ENCODE measurements around the gene CD163L1. TPM values are rescaled to one million over a fixed set of nuclear protein-coding genes. Genes with fewer than 3 reads are reported as not detected.

Gene CD163L1
- not detected for total RNA-seq

DNA sequence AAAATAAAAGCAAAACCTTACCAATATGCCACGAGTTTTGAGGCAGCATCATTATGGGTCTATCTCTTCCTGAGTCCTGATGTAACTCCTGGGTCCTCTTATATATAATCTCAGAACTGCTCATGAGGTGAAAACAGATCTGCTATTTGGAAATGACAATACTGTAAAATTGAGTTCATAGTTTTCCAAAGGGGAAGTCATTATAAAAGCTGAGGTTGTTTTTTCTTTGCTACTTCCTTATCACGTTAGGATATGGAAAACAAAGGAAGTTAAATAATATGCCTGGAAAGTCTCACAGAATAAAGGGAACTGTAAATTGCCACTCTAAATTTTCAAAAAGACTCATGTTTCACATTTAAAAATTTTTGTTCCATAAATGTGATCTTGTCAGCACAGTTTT is at the start of gene CD163L1:
TSS of gene CD163L1 (minus strand) at position 78 of the 400 bp plus-strand sequence. CDS start at position 52, 26 bp downstream.
- no peak within 1 kb of the TSS for H3K27ac Mint-ChIP-seq
- H3K36me3 Mint-ChIP-seq (ENCODE audit: low read depth): no peaks in the 10 kb centered on the region
- H3K4me1 Mint-ChIP-seq (ENCODE audit: low read depth): peaks cover 3% of the 10 kb centered on the region
- no peak within 1 kb of the TSS for H3K4me3 Mint-ChIP-seq
- CTCF ChIA-PET: no interaction called here
- no peaks in the 10 kb centered on the region for H3K9me3 Mint-ChIP-seq (ENCODE audit: insufficient read depth)
- POLR2A ChIA-PET: no interaction called here
- no peak for DNase-seq
- ATAC-seq: no peak
- peaks cover 36% of the 10 kb centered on the region for H3K27me3 Mint-ChIP-seq (ENCODE audit: low read depth)

DNA sequence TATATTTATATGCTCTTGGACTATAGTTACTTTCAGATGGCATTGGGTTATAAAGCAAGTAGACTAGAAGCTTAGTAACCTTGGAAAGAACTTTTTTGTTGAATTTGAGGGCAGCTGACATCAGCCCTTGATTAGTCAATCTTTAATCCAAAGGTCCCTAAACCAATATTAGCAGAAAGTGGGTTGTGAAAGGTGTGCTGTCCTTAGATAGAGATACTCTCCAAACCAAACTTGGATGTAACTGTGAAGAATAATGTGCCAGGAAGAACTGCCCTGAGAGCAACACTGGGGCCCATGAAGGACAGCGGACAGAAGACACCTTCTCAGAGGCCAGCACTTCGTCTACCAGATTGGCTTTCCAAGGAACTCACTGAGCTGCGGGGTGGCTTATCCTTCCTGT is 49.1 kb upstream of the CD163L1 start:
- DNase-seq (no peak), ATAC-seq (no peak)
- ChIA-PET POLR2A (no interaction called here), CTCF (no interaction called here)
- H3K4me1 Mint-ChIP-seq (ENCODE audit: low read depth): no peaks in the 10 kb centered on the region
- no peak overlapping the region for H3K27ac Mint-ChIP-seq
- peaks cover 22% of the 10 kb centered on the region for H3K27me3 Mint-ChIP-seq (ENCODE audit: low read depth)
- no peak overlapping the region for H3K4me3 Mint-ChIP-seq
- H3K9me3 Mint-ChIP-seq (ENCODE audit: insufficient read depth): no peaks in the 10 kb centered on the region
- no peaks in the 10 kb centered on the region for H3K36me3 Mint-ChIP-seq (ENCODE audit: low read depth)

DNA sequence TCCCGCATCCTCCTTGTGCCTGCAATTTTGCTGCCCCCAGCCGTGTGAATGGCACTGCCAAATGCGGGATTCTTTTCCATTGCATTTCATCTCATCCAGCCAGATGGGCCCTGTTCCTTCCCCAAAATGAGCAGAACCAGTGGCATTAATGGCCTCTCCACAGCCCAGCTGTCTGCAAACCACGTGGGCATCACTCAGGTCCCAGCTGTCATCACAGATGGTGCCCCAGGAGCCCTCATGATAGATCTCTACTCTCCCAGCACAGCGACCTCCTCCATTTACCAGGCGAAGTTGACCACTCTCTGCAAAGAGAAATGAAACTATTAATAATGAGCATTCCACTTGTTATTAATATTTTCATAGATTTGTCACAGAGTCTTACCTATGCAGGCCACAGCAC is 42.6 kb upstream of the CD163L1 start:
- H3K36me3 Mint-ChIP-seq (ENCODE audit: low read depth): no peaks in the 10 kb centered on the region
- H3K4me1 Mint-ChIP-seq (ENCODE audit: low read depth): no peaks in the 10 kb centered on the region
- no peaks in the 10 kb centered on the region for H3K9me3 Mint-ChIP-seq (ENCODE audit: insufficient read depth)
- ChIA-PET POLR2A (no interaction called here), CTCF (no interaction called here)
- H3K27ac Mint-ChIP-seq: no peak overlapping the region
- H3K4me3 Mint-ChIP-seq: no peak overlapping the region
- DNase-seq (no peak), ATAC-seq (no peak)
- H3K27me3 Mint-ChIP-seq (ENCODE audit: low read depth): peaks cover 6% of the 10 kb centered on the region

DNA sequence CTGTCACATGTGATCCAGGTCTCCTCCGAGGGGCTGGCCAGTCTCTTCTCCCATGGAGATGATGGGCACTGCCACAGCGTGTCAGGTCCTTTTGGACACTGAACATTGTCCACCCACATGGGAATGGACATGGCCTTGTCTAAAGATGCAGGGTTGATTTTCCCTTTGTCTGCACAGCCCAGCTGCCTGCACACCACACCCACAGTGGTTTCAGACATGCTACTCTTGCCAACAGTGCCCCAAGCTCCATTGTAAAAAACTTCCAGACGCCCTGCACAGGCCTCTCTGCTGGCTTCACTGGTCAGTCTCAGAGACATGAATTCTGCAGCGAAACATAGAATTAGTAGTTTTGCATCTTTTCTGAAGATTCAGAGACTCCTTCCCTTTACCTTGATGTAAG is 41.1 kb upstream of the CD163L1 start:
- DNase-seq: no peak
- peaks cover 3% of the 10 kb centered on the region for H3K27me3 Mint-ChIP-seq (ENCODE audit: low read depth)
- H3K36me3 Mint-ChIP-seq (ENCODE audit: low read depth): no peaks in the 10 kb centered on the region
- no peak overlapping the region for H3K27ac Mint-ChIP-seq
- H3K9me3 Mint-ChIP-seq (ENCODE audit: insufficient read depth): no peaks in the 10 kb centered on the region
- CTCF ChIA-PET: no interaction called here
- POLR2A ChIA-PET: no interaction called here
- no peak for ATAC-seq
- no peaks in the 10 kb centered on the region for H3K4me1 Mint-ChIP-seq (ENCODE audit: low read depth)
- no peak overlapping the region for H3K4me3 Mint-ChIP-seq

DNA sequence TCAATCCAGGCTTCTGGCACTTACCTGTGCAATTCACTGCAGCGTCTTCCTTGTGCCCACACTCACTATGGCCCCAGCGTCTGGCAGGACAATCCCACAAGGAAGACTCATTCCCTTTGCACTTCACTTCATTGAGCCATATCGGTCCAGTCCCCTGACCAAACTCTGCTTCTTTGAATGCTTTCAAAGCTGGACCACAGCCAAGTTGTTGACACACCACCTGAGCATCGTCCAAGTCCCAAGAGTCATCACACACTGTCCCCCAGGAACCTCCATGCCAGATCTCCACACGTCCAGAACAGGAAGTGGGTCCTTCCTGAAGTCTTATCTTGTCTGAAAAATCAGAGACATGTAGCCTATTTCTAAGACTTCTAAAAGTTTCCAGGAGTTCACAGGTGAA is 39.4 kb upstream of the CD163L1 start:
- no peaks in the 10 kb centered on the region for H3K36me3 Mint-ChIP-seq (ENCODE audit: low read depth)
- DNase-seq (no peak), ATAC-seq (no peak)
- H3K4me1 Mint-ChIP-seq (ENCODE audit: low read depth): no peaks in the 10 kb centered on the region
- H3K27ac Mint-ChIP-seq: no peak overlapping the region
- ChIA-PET CTCF (no interaction called here), POLR2A (no interaction called here)
- H3K27me3 Mint-ChIP-seq (ENCODE audit: low read depth): peaks cover 3% of the 10 kb centered on the region
- H3K9me3 Mint-ChIP-seq (ENCODE audit: insufficient read depth): no peaks in the 10 kb centered on the region
- no peak overlapping the region for H3K4me3 Mint-ChIP-seq

DNA sequence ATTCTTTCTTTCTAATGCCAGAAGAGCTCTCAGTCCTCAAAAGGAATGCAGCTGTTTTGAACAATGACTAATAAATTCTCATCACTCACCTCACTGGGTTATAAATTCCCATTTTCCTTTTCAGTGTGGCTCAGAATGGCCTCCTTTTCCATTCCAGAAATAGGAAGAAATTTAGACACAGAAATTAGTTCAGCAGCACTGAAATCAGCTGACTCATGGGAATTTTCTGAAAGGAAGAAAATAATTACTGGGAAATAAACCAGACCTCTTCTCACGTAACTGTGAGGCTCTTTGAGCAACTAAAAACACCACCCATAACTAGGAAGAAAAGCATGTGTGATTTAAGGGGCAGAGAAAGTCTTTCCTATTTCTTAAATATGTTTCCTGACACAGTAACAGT is 35.8 kb upstream of the CD163L1 start:
- ATAC-seq (no peak), DNase-seq (no peak)
- Mint-ChIP-seq H3K27ac (no peak overlapping the region), H3K27me3 (ENCODE audit: low read depth) (peaks cover 5% of the 10 kb centered on the region), H3K4me1 (ENCODE audit: low read depth) (no peaks in the 10 kb centered on the region), H3K4me3 (no peak overlapping the region), H3K36me3 (ENCODE audit: low read depth) (no peaks in the 10 kb centered on the region), H3K9me3 (ENCODE audit: insufficient read depth) (no peaks in the 10 kb centered on the region)
- ChIA-PET CTCF (no interaction called here), POLR2A (no interaction called here)

DNA sequence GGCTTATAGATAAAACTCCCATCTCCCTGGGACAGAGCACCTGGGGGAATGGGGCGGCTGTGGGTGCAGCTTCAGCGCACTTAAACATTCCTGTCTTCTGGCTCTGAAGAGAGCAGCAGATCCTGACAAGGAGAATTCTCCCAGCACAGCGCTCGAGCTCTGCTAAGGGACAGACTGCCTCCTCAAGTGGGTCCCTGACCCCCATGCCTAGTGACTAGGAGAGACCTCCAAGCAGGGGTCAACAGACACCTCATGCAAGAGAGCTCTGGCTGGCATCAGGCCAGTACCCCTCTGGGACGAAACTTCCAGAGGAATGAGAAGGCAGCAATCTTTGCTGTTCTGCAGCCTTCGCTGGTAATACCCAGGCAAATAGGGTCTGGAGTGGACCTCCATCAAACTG is 28.1 kb upstream of the CD163L1 start:
- H3K4me3 Mint-ChIP-seq: no peak overlapping the region
- no peak for ATAC-seq
- no peaks in the 10 kb centered on the region for H3K9me3 Mint-ChIP-seq (ENCODE audit: insufficient read depth)
- peaks cover 8% of the 10 kb centered on the region for H3K27me3 Mint-ChIP-seq (ENCODE audit: low read depth)
- no peak for DNase-seq
- ChIA-PET POLR2A (no interaction called here), CTCF (no interaction called here)
- H3K27ac Mint-ChIP-seq: no peak overlapping the region
- no peaks in the 10 kb centered on the region for H3K4me1 Mint-ChIP-seq (ENCODE audit: low read depth)
- H3K36me3 Mint-ChIP-seq (ENCODE audit: low read depth): no peaks in the 10 kb centered on the region

DNA sequence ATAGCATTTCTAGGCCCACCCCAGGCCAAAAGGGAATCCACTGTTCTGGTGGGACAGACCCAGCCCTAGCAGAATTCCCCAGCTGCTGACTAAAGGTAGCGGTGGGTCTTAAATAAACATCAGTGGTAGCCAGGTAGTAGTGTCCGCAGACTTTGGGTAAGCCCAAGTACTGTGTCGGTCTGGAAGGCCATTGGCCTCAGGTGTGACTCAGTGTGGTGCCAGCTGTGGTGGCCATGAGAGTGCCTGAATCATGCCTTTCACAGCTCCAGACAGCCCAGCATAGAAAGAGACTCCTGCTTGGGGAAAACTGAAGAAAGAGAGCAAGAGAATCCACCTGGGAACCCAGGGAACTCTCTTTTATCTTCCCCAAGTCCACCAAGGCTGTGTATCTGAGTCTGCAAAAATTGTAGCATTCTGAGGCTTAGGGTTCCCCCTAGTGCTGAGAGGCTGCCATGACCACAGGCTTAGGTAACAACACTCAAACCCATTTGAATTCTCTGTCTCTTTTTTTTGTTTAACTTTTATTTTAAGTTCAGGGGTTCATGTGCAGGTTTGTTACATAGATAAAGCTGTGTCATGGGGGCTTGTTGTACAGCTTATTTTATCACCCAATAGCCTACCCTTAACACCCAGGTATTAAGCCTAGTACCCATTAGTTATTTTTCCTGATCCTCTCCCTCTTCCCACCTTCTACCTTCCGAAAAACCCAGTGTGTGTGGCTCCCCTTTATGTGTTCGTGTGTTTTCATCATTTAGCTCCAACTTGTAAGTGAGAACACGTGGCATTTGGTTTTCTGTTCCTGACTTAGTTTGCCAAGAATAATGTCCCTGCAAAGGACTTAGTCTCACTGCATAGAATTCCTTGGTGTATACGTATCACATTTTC is 16.7 kb upstream of the CD163L1 start:
- ATAC-seq (peak; percentile 60), DNase-seq (peak; percentile 54)
- H3K36me3 Mint-ChIP-seq (ENCODE audit: low read depth): no peaks in the 10 kb centered on the region
- H3K4me1 Mint-ChIP-seq (ENCODE audit: low read depth): no peaks in the 10 kb centered on the region
- POLR2A ChIA-PET: no interaction called here
- CTCF ChIA-PET: interaction anchor here (1.0 to 2.9 kb wide), 5 partner anchors 33 to 239 kb away, joined by 3 to 14 read pairs (median 3); no protein-coding TSS in a partner anchor
- no peak overlapping the region for H3K27ac Mint-ChIP-seq
- no peaks in the 10 kb centered on the region for H3K9me3 Mint-ChIP-seq (ENCODE audit: insufficient read depth)
- H3K27me3 Mint-ChIP-seq (ENCODE audit: low read depth): peaks cover 10% of the 10 kb centered on the region
- no peak overlapping the region for H3K4me3 Mint-ChIP-seq

DNA sequence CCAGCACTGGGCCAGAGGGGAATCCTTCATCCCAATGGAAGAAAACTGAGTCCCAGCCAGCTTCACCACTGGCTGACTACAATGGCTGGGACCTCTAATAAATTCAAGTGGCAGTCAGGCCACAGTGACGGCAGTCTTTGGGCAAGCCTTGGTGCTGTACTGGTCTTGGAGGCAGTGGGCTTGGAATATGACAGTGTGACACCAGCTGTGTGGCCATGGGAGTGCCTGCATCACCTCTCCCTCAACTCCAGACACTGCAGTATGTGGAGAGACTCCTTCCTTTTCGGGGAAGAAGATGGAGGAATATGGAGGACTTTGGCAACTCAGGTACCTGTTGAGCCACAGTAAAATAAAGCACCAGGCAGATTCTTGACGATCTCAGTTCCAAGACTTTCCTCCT is 16.0 kb upstream of the CD163L1 start:
- no peak overlapping the region for H3K27ac Mint-ChIP-seq
- no peaks in the 10 kb centered on the region for H3K4me1 Mint-ChIP-seq (ENCODE audit: low read depth)
- peaks cover 9% of the 10 kb centered on the region for H3K27me3 Mint-ChIP-seq (ENCODE audit: low read depth)
- ATAC-seq (no peak), DNase-seq (no peak)
- CTCF ChIA-PET: interaction anchor here (1.0 to 2.9 kb wide), 4 partner anchors 32 to 239 kb away, joined by 3 to 14 read pairs (median 4); no protein-coding TSS in a partner anchor
- no peaks in the 10 kb centered on the region for H3K9me3 Mint-ChIP-seq (ENCODE audit: insufficient read depth)
- no peaks in the 10 kb centered on the region for H3K36me3 Mint-ChIP-seq (ENCODE audit: low read depth)
- POLR2A ChIA-PET: no interaction called here
- H3K4me3 Mint-ChIP-seq: no peak overlapping the region

DNA sequence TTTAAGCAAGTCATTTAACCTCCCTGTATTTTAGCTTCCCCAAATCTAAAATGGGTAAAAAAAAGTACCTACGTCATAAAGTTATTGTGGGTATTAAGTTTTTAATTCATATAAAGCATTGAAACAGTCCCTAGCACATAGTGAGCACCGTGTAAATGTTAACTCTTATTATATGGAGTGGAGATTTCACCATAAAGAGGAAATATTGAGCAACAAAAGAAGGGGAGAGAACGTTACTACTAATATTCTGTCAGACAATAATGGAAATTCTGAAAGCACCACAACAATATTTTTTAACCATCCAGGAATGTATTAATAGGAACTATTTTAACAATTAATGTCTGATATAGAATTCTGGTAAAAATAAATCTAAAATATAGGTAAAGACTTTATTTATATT is 7.8 kb upstream of the CD163L1 start:
- no peak for DNase-seq
- POLR2A ChIA-PET: no interaction called here
- ATAC-seq: no peak
- no peak overlapping the region for H3K27ac Mint-ChIP-seq
- no peak overlapping the region for H3K4me3 Mint-ChIP-seq
- H3K36me3 Mint-ChIP-seq (ENCODE audit: low read depth): no peaks in the 10 kb centered on the region
- H3K27me3 Mint-ChIP-seq (ENCODE audit: low read depth): peaks cover 4% of the 10 kb centered on the region
- H3K4me1 Mint-ChIP-seq (ENCODE audit: low read depth): no peaks in the 10 kb centered on the region
- no peaks in the 10 kb centered on the region for H3K9me3 Mint-ChIP-seq (ENCODE audit: insufficient read depth)
- CTCF ChIA-PET: no interaction called here

DNA sequence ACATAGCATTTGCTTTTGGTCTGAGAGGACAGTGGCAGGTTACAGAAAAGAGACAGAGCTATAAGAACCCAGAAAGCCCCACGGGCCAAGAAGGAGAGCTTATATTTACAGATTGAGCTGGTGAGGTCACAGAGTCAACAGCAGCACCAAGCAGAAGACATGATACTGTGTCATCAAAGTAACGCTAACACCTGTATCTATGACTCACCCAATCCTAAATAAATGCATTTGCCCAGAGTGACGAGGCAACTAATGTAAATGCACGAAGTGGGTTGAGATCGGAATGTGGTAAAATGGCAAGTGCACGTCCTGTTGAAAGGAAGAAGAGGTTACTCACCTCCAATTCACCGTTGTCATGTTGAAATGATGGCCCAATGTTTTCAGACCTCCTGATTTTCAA is 6.7 kb upstream of the CD163L1 start:
- peaks cover 9% of the 10 kb centered on the region for H3K27me3 Mint-ChIP-seq (ENCODE audit: low read depth)
- no peaks in the 10 kb centered on the region for H3K9me3 Mint-ChIP-seq (ENCODE audit: insufficient read depth)
- no peak for ATAC-seq
- POLR2A ChIA-PET: no interaction called here
- CTCF ChIA-PET: no interaction called here
- DNase-seq: no peak
- H3K4me3 Mint-ChIP-seq: no peak overlapping the region
- no peaks in the 10 kb centered on the region for H3K36me3 Mint-ChIP-seq (ENCODE audit: low read depth)
- no peak overlapping the region for H3K27ac Mint-ChIP-seq
- no peaks in the 10 kb centered on the region for H3K4me1 Mint-ChIP-seq (ENCODE audit: low read depth)

DNA sequence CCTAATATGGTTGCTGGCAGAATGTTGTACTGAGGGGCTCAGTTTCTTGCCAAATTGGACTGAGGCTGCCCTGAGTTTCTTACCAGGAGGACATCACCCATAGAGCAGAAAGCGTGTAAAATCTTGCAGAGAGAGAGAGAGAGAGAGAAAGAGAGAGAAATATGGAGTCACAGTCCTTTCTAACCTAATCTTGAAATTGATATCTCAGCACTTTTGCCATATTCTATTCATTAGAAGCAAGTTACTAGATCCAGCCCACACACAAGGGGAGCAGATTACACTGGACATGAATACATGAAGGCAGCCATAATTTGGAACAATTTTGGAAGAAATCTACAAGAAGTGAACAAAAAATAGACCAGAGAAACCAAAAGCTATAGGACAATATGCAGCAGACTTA is 4.1 kb upstream of the CD163L1 start:
- H3K27me3 Mint-ChIP-seq (ENCODE audit: low read depth): peaks cover 11% of the 10 kb centered on the region
- ChIA-PET POLR2A (no interaction called here), CTCF (no interaction called here)

DNA sequence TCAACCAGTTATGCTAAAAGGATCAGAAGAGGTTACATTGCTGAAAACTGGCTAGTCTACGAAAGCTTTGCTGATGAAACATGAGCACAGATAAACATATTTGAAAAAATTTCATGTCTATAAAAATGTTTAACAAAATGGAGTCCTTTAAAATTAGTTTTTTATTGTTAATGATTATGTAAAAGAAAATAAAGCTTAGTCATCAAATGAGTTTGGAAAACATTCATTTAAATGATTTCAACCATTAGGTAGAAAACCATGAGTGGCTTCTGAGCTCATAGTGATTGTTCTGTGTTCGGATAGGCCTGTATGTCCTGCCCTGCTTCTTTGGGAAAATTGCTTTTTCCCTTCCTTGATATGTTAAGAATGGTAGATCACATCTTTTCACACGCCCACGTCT is 584 bp upstream of the CD163L1 start:
- ChIA-PET CTCF (no interaction called here), POLR2A (no interaction called here)
- ATAC-seq (no peak), DNase-seq (no peak)
- Mint-ChIP-seq H3K4me3 (no peak overlapping the region), H3K4me1 (ENCODE audit: low read depth) (peaks cover 3% of the 10 kb centered on the region), H3K36me3 (ENCODE audit: low read depth) (no peaks in the 10 kb centered on the region), H3K27ac (no peak overlapping the region), H3K9me3 (ENCODE audit: insufficient read depth) (no peaks in the 10 kb centered on the region), H3K27me3 (ENCODE audit: low read depth) (peaks cover 32% of the 10 kb centered on the region)

More for the DNA sequence above, 4.1 kb upstream of the CD163L1 start:
- DNase-seq (no peak), ATAC-seq (no peak)
- Mint-ChIP-seq H3K9me3 (ENCODE audit: insufficient read depth) (no peaks in the 10 kb centered on the region), H3K4me1 (ENCODE audit: low read depth) (no peaks in the 10 kb centered on the region), H3K4me3 (no peak overlapping the region), H3K36me3 (ENCODE audit: low read depth) (no peaks in the 10 kb centered on the region), H3K27ac (no peak overlapping the region)

All from activated CD8-positive, alpha-beta T cell treated with anti-CD3 and anti-CD28 coated beads, Interleukin-2, amount 10 ng/mL, durations not matched to agents 7 days and 5 days (primary cell).